Measurements from ENCODE around the gene COL25A1. TPM values are rescaled to one million over a fixed set of nuclear protein-coding genes. Genes with fewer than 3 reads are reported as not detected.

COL25A1 gene
- total RNA-seq, 2 donors from 2014 or later = 0.29 TPM; not detected in 1

DNA sequence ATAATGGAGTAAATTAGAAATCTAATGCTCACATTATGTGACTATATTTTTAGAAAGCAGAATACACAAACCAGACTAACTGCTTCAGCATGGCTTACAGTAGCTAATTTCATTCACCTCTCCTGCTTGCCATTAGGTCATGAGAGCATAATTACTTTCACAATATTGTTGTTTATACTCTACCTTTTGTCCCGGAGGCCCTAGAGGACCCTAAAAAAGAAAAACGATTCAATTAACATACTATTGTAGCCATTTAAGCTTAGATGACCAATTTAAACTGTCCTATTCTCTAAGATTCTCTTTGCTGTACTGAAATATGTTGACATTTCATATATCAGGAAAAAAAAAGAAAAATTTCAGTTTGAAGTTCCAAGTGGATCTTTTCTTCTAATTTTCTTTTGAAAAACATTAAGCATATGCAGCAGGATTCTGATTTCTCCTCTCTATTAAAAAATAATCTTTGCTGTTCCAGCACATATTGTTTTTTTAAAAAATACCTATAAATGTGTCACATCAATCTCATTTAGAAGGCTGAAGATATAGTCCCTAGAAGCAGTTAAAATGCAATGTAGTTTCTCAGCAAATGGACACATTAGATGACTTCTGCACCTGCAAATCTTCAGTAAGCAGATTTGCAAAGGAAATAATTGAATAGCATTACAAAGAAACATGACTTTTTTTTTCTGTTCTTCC lies 381.9 kb downstream of the COL25A1 start:
- no peaks in the 10 kb centered on the region for H3K36me3 ChIP-seq
- no peak overlapping the region for H3K4me3 ChIP-seq
- H3K9me3 ChIP-seq = no peaks in the 10 kb centered on the region
- intact Hi-C loops (cut with DNase I) = no loop called here
- no peaks in the 10 kb centered on the region for H3K27me3 ChIP-seq
- no peak for DNase-seq
- no peaks in the 10 kb centered on the region for H3K4me1 ChIP-seq
- H3K9ac ChIP-seq (ENCODE audit: low read depth in 2 of 2, low read length in 2 of 2) = no peak overlapping the region
- H3K27ac ChIP-seq = no peak overlapping the region
- TF ChIP-seq, protein P1, sequence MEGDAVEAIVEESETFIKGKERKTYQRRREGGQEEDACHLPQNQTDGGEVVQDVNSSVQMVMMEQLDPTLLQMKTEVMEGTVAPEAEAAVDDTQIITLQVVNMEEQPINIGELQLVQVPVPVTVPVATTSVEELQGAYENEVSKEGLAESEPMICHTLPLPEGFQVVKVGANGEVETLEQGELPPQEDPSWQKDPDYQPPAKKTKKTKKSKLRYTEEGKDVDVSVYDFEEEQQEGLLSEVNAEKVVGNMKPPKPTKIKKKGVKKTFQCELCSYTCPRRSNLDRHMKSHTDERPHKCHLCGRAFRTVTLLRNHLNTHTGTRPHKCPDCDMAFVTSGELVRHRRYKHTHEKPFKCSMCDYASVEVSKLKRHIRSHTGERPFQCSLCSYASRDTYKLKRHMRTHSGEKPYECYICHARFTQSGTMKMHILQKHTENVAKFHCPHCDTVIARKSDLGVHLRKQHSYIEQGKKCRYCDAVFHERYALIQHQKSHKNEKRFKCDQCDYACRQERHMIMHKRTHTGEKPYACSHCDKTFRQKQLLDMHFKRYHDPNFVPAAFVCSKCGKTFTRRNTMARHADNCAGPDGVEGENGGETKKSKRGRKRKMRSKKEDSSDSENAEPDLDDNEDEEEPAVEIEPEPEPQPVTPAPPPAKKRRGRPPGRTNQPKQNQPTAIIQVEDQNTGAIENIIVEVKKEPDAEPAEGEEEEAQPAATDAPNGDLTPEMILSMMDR (IDR thresholded peaks at IDR 0.05) = no peak

DNA sequence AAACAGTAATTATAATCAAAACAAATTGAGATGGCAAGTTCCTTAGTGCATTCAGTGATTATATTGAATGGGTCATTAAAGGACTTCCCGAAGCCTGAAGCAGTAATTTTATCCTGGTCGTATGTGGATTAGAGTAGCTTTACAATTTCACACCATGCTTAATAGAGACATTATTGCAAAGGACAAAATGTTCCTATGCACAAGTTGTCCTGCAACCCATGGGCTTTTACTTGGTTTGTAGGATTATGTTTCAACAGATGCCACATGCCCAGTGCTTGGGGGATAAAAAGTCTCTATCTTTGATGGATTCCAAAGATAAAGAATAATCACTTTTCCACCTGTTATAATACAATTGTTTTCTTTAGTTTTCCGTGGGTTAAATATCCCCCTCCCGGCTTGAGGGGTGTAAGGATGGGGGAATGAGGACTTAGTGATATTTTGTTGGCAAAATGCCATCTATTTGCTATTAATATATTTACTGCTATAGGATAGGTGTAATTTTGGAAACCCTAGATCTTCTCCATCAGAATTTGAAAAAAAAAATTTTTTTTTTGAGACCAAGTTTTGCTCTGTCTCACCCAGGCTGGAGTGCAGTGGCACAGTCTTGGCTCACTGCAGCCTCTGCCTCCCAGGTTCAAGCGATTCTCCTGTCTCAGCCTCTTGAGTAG lies 383.1 kb downstream of the COL25A1 start:
- H3K27ac ChIP-seq = no peak overlapping the region
- H3K4me1 ChIP-seq = no peaks in the 10 kb centered on the region
- TF ChIP-seq, protein P1 (IDR thresholded peaks at IDR 0.05) = no peak
- no peak for DNase-seq
- no peak overlapping the region for H3K4me3 ChIP-seq
- H3K36me3 ChIP-seq = no peaks in the 10 kb centered on the region
- H3K9me3 ChIP-seq = no peaks in the 10 kb centered on the region
- H3K9ac ChIP-seq (ENCODE audit: low read depth in 2 of 2, low read length in 2 of 2) = no peak overlapping the region
- intact Hi-C loops (cut with DNase I) = no loop called here
- H3K27me3 ChIP-seq = no peaks in the 10 kb centered on the region

DNA sequence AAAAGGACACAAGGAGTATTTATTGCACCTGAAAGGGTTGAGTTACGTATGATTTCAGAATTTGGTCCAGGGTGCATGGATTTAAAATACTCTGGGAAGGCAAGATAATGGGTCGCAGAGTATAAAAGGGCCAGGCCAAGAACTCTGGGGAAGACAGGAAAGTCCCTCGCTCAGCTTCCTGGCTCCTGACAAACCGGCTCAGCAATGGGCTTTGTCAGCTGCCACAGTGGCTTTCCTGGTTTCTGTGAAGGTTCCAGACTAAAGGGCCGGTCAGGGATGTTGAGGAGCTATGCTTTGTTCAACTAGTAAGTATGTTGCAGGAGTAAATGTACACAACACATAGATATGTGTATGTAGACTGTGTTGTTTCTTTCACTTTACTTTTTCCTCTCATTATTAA lies 385.2 kb downstream of the COL25A1 start:
- no peak overlapping the region for H3K4me3 ChIP-seq
- intact Hi-C loops (cut with DNase I) = no loop called here
- H3K36me3 ChIP-seq = no peaks in the 10 kb centered on the region
- no peak overlapping the region for H3K9ac ChIP-seq (ENCODE audit: low read depth in 2 of 2, low read length in 2 of 2)
- H3K9me3 ChIP-seq = no peaks in the 10 kb centered on the region
- no peaks in the 10 kb centered on the region for H3K4me1 ChIP-seq
- DNase-seq = no peak
- TF ChIP-seq, protein P1 (IDR thresholded peaks at IDR 0.05) = no peak
- no peaks in the 10 kb centered on the region for H3K27me3 ChIP-seq
- no peak overlapping the region for H3K27ac ChIP-seq

DNA sequence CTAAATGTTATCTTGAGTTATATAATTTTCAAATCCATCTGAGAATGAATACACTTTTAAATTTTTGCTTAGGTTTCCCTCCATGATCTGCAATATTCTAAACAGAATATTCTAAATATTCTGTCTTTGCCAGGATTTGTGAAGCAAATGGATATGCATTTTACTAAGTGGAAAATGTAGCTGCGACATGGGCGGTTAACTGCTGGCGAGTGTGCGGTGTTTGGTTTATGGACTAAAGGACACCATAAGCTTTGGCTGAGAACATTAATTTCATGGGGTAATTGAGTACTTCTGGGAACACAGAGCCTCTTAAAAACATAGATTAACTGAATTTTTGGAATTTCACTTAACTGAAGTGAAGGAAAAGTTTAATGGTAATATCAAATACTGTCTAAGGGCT lies 385.8 kb downstream of the COL25A1 start:
- H3K27ac ChIP-seq = no peak overlapping the region
- intact Hi-C loops (cut with DNase I) = no loop called here
- H3K4me3 ChIP-seq = no peak overlapping the region
- no peaks in the 10 kb centered on the region for H3K9me3 ChIP-seq
- TF ChIP-seq, protein P1 (IDR thresholded peaks at IDR 0.05) = no peak
- H3K9ac ChIP-seq (ENCODE audit: low read depth in 2 of 2, low read length in 2 of 2) = no peak overlapping the region
- DNase-seq = no peak
- no peaks in the 10 kb centered on the region for H3K36me3 ChIP-seq
- no peaks in the 10 kb centered on the region for H3K27me3 ChIP-seq
- H3K4me1 ChIP-seq = no peaks in the 10 kb centered on the region

DNA sequence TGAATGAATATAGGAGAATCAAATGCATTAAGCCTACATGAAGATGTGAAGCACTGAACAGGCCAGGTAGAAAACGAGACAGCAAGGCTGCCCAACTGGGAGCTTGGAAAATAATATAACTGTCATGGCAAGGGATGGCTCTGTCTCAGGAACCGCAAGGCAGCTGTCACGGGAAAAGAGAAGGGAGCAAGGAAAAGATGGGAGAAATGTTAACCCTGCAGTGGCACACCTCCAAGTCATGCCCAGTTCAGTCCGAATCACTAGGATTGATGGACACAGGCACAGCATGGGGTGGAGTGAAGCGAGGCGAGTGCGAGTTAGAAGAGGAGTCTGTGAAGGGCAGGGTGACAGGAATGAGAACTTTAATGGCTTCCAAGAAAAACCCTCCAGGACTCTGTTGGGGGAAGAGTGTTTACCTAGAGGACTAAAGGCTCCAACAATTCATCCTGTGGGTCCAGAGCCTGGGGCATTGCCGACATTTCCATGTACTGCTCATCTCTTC lies 395.5 kb downstream of the COL25A1 start:
- Histone ChIP-seq H3K27me3 (no peaks in the 10 kb centered on the region), H3K27ac (no peak overlapping the region), H3K4me3 (no peak overlapping the region), H3K9ac (ENCODE audit: low read depth in 2 of 2, low read length in 2 of 2) (no peak overlapping the region), H3K36me3 (no peaks in the 10 kb centered on the region), H3K4me1 (no peaks in the 10 kb centered on the region), H3K9me3 (no peaks in the 10 kb centered on the region)
- TF ChIP-seq, protein P1 (IDR thresholded peaks at IDR 0.05) = no peak
- no peak for DNase-seq
- intact Hi-C loops (cut with DNase I) = no loop called here
